Measurements from ENCODE around the gene PATJ. TPM values are rescaled to one million over a fixed set of nuclear protein-coding genes. Genes with fewer than 3 reads are reported as not detected.

The PATJ gene
- total and polyA plus RNA-seq, 2 of the 13 experiments (the other 11 are each of a cell fraction or from before 2014, with no cell fraction given) = 6.2 to 16.8 TPM

DNA sequence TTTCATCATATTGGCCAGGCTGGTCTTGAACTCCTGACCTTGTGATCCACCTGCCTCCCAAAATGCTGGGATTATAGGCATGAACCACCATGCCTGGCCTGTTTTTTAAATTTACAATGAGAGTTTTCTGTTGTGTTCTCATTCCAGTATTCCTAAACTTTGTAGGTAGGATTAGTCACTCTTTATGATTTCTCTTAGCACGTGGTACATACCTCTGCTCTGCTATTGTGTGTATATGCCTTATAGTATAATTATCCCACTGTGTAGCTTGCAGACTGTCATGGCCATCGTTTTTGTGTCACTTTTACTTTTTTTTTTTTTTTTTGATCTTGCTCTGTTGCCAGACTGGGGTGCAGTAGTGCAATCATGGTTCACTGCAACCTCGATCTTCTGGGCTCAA, 14.5 kb downstream of the PATJ start (continued):
- TF ChIP-seq, protein P1, sequence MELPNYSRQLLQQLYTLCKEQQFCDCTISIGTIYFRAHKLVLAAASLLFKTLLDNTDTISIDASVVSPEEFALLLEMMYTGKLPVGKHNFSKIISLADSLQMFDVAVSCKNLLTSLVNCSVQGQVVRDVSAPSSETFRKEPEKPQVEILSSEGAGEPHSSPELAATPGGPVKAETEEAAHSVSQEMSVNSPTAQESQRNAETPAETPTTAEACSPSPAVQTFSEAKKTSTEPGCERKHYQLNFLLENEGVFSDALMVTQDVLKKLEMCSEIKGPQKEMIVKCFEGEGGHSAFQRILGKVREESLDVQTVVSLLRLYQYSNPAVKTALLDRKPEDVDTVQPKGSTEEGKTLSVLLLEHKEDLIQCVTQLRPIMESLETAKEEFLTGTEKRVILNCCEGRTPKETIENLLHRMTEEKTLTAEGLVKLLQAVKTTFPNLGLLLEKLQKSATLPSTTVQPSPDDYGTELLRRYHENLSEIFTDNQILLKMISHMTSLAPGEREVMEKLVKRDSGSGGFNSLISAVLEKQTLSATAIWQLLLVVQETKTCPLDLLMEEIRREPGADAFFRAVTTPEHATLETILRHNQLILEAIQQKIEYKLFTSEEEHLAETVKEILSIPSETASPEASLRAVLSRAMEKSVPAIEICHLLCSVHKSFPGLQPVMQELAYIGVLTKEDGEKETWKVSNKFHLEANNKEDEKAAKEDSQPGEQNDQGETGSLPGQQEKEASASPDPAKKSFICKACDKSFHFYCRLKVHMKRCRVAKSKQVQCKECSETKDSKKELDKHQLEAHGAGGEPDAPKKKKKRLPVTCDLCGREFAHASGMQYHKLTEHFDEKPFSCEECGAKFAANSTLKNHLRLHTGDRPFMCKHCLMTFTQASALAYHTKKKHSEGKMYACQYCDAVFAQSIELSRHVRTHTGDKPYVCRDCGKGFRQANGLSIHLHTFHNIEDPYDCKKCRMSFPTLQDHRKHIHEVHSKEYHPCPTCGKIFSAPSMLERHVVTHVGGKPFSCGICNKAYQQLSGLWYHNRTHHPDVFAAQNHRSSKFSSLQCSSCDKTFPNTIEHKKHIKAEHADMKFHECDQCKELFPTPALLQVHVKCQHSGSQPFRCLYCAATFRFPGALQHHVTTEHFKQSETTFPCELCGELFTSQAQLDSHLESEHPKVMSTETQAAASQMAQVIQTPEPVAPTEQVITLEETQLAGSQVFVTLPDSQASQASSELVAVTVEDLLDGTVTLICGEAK (IDR thresholded peaks at IDR 0.05) = no peak
- TF ChIP-seq, protein P1 (CRISPR knock-in tag; IDR thresholded peaks at IDR 0.05) = no peak
- no peak for TF ChIP-seq ZNF3 (CRISPR knock-in tag; IDR thresholded peaks at IDR 0.05)
- TF ChIP-seq, protein P2, sequence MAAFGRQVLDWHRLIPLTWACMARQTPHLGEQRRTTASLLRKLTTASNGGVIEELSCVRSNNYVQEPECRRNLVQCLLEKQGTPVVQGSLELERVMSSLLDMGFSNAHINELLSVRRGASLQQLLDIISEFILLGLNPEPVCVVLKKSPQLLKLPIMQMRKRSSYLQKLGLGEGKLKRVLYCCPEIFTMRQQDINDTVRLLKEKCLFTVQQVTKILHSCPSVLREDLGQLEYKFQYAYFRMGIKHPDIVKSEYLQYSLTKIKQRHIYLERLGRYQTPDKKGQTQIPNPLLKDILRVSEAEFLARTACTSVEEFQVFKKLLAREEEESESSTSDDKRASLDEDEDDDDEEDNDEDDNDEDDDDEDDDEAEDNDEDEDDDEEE (CRISPR knock-in tag; IDR thresholded peaks at IDR 0.05) = no peak
- TF ChIP-seq, protein P3, sequence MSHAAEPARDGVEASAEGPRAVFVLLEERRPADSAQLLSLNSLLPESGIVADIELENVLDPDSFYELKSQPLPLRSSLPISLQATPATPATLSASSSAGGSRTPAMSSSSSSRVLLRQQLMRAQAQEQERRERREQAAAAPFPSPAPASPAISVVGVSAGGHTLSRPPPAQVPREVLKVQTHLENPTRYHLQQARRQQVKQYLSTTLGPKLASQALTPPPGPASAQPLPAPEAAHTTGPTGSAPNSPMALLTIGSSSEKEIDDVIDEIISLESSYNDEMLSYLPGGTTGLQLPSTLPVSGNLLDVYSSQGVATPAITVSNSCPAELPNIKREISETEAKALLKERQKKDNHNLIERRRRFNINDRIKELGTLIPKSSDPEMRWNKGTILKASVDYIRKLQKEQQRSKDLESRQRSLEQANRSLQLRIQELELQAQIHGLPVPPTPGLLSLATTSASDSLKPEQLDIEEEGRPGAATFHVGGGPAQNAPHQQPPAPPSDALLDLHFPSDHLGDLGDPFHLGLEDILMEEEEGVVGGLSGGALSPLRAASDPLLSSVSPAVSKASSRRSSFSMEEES (CRISPR knock-in tag; IDR thresholded peaks at IDR 0.05) = no peak
